NOMO-1 (cell line): Measurements from ENCODE around the gene CCL24.
"Not testable (repeated sequence)": the region's sequence is repeated elsewhere in the genome, so short reads cannot be mapped to it uniquely, and the experiment has no call there.

Source experiments
- DNase-seq, 2 experiments: peaks; one replicate each; lab custom pipeline; 2025; ENCODE audit not compliant: unreplicated experiment in 2 of 2; lab: John Stamatoyannopoulos, UW

CCL24 gene

GRCh38 chr7:75820688-75821087, 7.1 kb upstream of the CCL24 start:
- no peak for DNase-seq

- peak; percentile 98 for DNase-seq
Observed at GRCh38 chr7:75819711-75820110, 6.1 kb upstream of the CCL24 start.

GRCh38 chr7:75818472-75818871, 4.9 kb upstream of the CCL24 start:
- DNase-seq: peak; percentile 68 to 70

GRCh38 chr7:75817116-75817515, 3.5 kb upstream of the CCL24 start:
- DNase-seq: peak; percentile 47 to 83

GRCh38 chr7:75815418-75816064, 1.9 kb upstream of the CCL24 start:
- no peak for DNase-seq

- no peak for DNase-seq
Observed at GRCh38 chr7:75814407-75814947, 871 bp upstream of the CCL24 start.

- no peak for DNase-seq
Observed at GRCh38 chr7:75813084-75813483, 522 bp downstream of the CCL24 start.

GRCh38 chr7:75811894-75812678, 1.5 kb downstream of the CCL24 start:
- no peak for DNase-seq

- no peak for DNase-seq
Observed at GRCh38 chr7:75809396-75809795, 4.2 kb downstream of the CCL24 start.

GRCh38 chr7:75808106-75808505, 5.5 kb downstream of the CCL24 start:
- no peak for DNase-seq

- no peak for DNase-seq
Observed at GRCh38 chr7:75807452-75807851, 6.2 kb downstream of the CCL24 start.

- no peak for DNase-seq
Observed at GRCh38 chr7:75806560-75807307, 6.9 kb downstream of the CCL24 start.

GRCh38 chr7:75804705-75805104, 8.9 kb downstream of the CCL24 start:
- DNase-seq: no peak

- no peak for DNase-seq
Observed at GRCh38 chr7:75804004-75804403, 9.6 kb downstream of the CCL24 start.

- no peak for DNase-seq
Observed at GRCh38 chr7:75802552-75802821, 11.1 kb downstream of the CCL24 start.

- DNase-seq: no peak
Observed at GRCh38 chr7:75798770-75799169, 14.8 kb downstream of the CCL24 start.

- no peak for DNase-seq
Observed at GRCh38 chr7:75796420-75796819, 17.2 kb downstream of the CCL24 start.

GRCh38 chr7:75795831-75796285, 17.7 kb downstream of the CCL24 start:
- peak; percentile 89 for DNase-seq

- DNase-seq: no peak
Observed at GRCh38 chr7:75793676-75794075, 19.9 kb downstream of the CCL24 start.

GRCh38 chr7:75792567-75792966, 21.0 kb downstream of the CCL24 start:
- not testable (repeated sequence) for DNase-seq

- no peak for DNase-seq
Observed at GRCh38 chr7:75789361-75789924, 24.2 kb downstream of the CCL24 start.
